Neural cell (in vitro differentiated cells): ENCODE data around the gene RRP1. TPM values are rescaled to one million over a fixed set of nuclear protein-coding genes. Genes with fewer than 3 reads are reported as not detected.

Experiments
- H2AFZ ChIP-seq: fragments of 200-600, 300-800 bp; sonication (generic), shearing (Covaris generic); 2 replicates; pipeline ENCODE4 v1.6.0; 2014; ENCODE audit warnings: low read depth, mild to moderate bottlenecking, antibody characterized with exemption, low read length, moderate library complexity
- H3F3A ChIP-seq: fragments of 200-600 bp; shearing (Covaris generic); 2 replicates; pipeline ENCODE4 v1.6.1; 2016; ENCODE audit warnings: mild to moderate bottlenecking, moderate library complexity, mixed read lengths, antibody characterized with exemption, low read length; ENCODE audit not compliant: insufficient read depth, poor library complexity, severe bottlenecking
- H3K27ac ChIP-seq: fragments of 200-600, 300-800 bp; sonication (generic), shearing (Covaris generic); 2 replicates; pipeline ENCODE4 v1.5.1; 2014; ENCODE audit warnings: mild to moderate bottlenecking, low read length, moderate library complexity
- H3K27me3 ChIP-seq: fragments of 300-800, 200-600 bp; sonication (generic), shearing (Covaris generic); 2 replicates; pipeline ENCODE4 v1.6.0; 2014; ENCODE audit warnings: mild to moderate bottlenecking, low read depth, low read length, moderate library complexity; ENCODE audit not compliant: insufficient read depth
- H3K36me3 ChIP-seq: fragments of 300-800, 200-600 bp; sonication (generic), shearing (Covaris generic); 2 replicates; pipeline ENCODE4 v1.5.1; 2014; ENCODE audit warnings: mild to moderate bottlenecking, antibody characterized with exemption, low read length, moderate library complexity; ENCODE audit not compliant: insufficient read depth
- H3K4me2 ChIP-seq: fragments of 300-800, 200-600 bp; sonication (generic), shearing (Covaris generic); 2 replicates; pipeline ENCODE4 v1.6.0; 2014; ENCODE audit warnings: mild to moderate bottlenecking, low read length
- H3K4me3 ChIP-seq: fragments of 300-800, 200-600 bp; sonication (generic), shearing (Covaris generic); 2 replicates; pipeline ENCODE4 v1.5.1; 2014; ENCODE audit warnings: mild to moderate bottlenecking, low read length, moderate library complexity
- H3K79me2 ChIP-seq: fragments of 200-600 bp; shearing (Covaris generic); replicated peaks from 2 replicates; pipeline ENCODE4 v1.6.0; 2014; ENCODE audit warnings: mild to moderate bottlenecking, low read length, moderate library complexity; ENCODE audit not compliant: insufficient read depth
- H3K9ac ChIP-seq: fragments of 300-800, 200-600 bp; sonication (generic), shearing (Covaris generic); 2 replicates; pipeline ENCODE4 v1.6.1; 2016; ENCODE audit warnings: mild to moderate bottlenecking, low read length, mixed read lengths
- H3K9me2 ChIP-seq: fragments of 200-600 bp; shearing (Covaris generic); 2 replicates; pipeline ENCODE4 v1.6.1; 2016; ENCODE audit warnings: mild to moderate bottlenecking, low read length, mixed read lengths; ENCODE audit not compliant: insufficient read depth
- H3K9me3 ChIP-seq: fragments of 200-600, 300-800 bp; sonication (generic), shearing (Covaris generic); 2 replicates; pipeline ENCODE4 v1.6.1; 2016; ENCODE audit warnings: mild to moderate bottlenecking, mixed run types, low read length, moderate library complexity, mixed read lengths
- H4K20me1 ChIP-seq: fragments of 200-600 bp; shearing (Covaris generic); 2 replicates; pipeline ENCODE4 v1.6.1; 2016; ENCODE audit warnings: mild to moderate bottlenecking, mixed run types; ENCODE audit not compliant: insufficient read depth
- EP300 ChIP-seq: fragments of 450-650 bp; conservative IDR thresholded peaks from 2 replicates; pipeline ENCODE4 v1.6.1; 2014; ENCODE audit warnings: antibody characterized with exemption, mild to moderate bottlenecking, moderate library complexity; ENCODE audit not compliant: poor library complexity, severe bottlenecking
- EZH2 ChIP-seq: fragments of 200-600, 300-800 bp; shearing (Covaris generic), sonication (generic); IDR thresholded peaks from 2 replicates; pipeline ENCODE4 v1.6.1; 2014; ENCODE audit warnings: antibody characterized with exemption, low read length, borderline replicate concordance, mild to moderate bottlenecking; ENCODE audit not compliant: insufficient read depth, poor library complexity, severe bottlenecking
- MXI1 ChIP-seq: fragments of 450-650 bp; conservative IDR thresholded peaks from 2 replicates; pipeline ENCODE4 v1.6.1; 2014; ENCODE audit warnings: antibody characterized with exemption, mild to moderate bottlenecking; ENCODE audit not compliant: poor library complexity, severe bottlenecking
- POLR2AphosphoS5 ChIP-seq: IDR thresholded peaks from 2 replicates; pipeline ENCODE4 v1.6.1; 2012
- RAD21 ChIP-seq: fragments of 450-650 bp; conservative IDR thresholded peaks from 2 replicates; pipeline ENCODE4 v1.6.1; 2014; ENCODE audit warnings: antibody characterized with exemption, mild to moderate bottlenecking, moderate library complexity
- SMC3 ChIP-seq: fragments of 450-650 bp; conservative IDR thresholded peaks from 2 replicates; pipeline ENCODE4 v1.6.1; 2014; ENCODE audit warnings: antibody characterized with exemption, mild to moderate bottlenecking, moderate library complexity; ENCODE audit not compliant: poor library complexity
- TAF1 ChIP-seq: IDR thresholded peaks from 2 replicates; pipeline ENCODE4 v1.6.1; 2012; ENCODE audit warnings: low read depth
- polyA plus RNA-seq: library from polyadenylated mRNA; depleted of rRNA; stranded (reverse); fragments of >200 nt; gene quantifications from 2 replicates; pipeline ENCODE4 v1.2.3, GENCODE V29; 2014
- TF ChIP-seq, protein P1 (sequence below): fragments of 450-650 bp; IDR thresholded peaks from 2 replicates; pipeline ENCODE4 v1.5.1; 2014; ENCODE audit warnings: antibody characterized with exemption, mild to moderate bottlenecking, moderate library complexity; ENCODE audit not compliant: poor library complexity, severe bottlenecking
- TF ChIP-seq, protein P2 (sequence below): IDR thresholded peaks from 2 replicates; pipeline ENCODE4 v1.6.1; 2012; ENCODE audit warnings: borderline replicate concordance

The RRP1 gene
- polyA plus RNA-seq, 1 donor from 2014 or later: 35.8 TPM

DNA sequence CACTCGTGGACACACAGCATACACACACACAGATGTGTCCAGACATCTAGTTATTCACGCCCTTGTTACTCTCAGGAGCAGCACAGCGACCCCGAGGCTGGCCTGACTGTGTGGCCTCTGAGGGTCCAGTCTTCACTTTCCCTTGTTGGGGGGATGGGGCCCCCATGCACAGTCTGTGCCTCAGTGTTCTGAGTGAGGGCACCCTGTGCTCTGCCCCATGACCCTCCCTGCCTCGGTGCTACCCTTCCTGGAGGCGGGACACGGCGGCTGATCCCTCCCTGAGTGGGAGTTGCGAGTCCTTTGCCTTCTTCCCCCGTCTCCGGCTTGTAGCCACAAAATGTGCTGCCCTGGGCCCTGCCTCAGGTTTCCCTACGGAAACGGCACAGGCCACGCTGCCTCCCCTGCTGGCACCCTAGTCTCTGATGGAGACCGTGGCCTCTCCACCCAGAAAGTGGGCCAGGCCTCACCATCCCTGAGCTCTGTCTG is 21.8 kb upstream of the RRP1 start:
- H3K9me2 ChIP-seq: no peaks in the 10 kb centered on the region

DNA sequence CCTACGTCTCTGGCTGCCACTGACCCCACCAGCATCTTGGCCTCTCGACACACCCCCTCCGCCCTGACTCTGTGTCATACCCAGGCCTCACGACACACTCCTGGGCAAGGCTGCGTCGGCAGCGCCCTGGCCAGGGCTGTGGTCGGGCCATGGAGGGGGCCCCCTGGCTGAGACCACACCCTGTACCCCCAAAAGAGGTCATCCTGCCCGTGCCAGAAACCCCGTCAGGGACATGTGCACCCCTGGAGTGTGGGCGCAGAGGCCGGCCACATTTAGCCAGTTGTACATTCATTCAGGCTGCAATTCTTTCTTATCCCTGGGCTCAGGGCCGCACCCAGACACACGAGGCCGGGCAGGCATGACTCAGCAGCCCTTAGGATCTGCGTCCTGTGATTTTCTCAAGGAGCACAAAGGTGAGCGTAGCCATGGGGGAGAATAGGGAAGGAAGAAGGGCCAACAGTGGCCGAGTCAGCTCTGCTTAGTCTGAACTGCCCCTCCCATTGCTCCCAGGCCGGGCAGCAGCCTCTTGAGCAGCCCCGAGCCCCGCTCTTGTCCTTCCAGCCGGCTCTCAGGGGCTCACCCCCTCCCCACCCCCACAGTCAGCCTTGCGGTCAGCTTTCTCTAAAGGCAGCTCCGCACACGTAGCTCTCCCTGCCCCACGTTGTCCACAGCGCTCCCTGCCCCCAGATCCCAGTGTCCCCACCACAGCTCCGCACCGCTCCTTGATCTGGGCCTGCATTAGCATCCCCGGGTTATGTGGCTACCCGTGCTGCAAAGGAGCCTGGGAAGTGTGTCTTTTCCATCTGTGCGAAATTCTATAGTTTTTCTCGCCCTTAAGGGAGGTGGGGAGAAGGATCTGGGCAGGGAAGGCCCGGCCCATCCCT is 21.2 kb upstream of the RRP1 start:
- Histone ChIP-seq H2AFZ (no peak overlapping the region), H3K27ac (no peak overlapping the region), H3K9me2 (no peaks in the 10 kb centered on the region), H3K4me3 (no peak overlapping the region), H4K20me1 (no peaks in the 10 kb centered on the region), H3K4me2 (no peak overlapping the region), H3K36me3 (no peaks in the 10 kb centered on the region), H3K9ac (no peak overlapping the region), H3K27me3 (no peaks in the 10 kb centered on the region), H3K79me2 (no peaks in the 10 kb centered on the region), H3K9me3 (no peaks in the 10 kb centered on the region), H3F3A (no peaks in the 10 kb centered on the region)
- TF ChIP-seq RAD21 (no peak), EZH2 (no peak), POLR2AphosphoS5 (no peak), TAF1 (no peak), MXI1 (no peak), EP300 (no peak)
- TF ChIP-seq, protein P1, sequence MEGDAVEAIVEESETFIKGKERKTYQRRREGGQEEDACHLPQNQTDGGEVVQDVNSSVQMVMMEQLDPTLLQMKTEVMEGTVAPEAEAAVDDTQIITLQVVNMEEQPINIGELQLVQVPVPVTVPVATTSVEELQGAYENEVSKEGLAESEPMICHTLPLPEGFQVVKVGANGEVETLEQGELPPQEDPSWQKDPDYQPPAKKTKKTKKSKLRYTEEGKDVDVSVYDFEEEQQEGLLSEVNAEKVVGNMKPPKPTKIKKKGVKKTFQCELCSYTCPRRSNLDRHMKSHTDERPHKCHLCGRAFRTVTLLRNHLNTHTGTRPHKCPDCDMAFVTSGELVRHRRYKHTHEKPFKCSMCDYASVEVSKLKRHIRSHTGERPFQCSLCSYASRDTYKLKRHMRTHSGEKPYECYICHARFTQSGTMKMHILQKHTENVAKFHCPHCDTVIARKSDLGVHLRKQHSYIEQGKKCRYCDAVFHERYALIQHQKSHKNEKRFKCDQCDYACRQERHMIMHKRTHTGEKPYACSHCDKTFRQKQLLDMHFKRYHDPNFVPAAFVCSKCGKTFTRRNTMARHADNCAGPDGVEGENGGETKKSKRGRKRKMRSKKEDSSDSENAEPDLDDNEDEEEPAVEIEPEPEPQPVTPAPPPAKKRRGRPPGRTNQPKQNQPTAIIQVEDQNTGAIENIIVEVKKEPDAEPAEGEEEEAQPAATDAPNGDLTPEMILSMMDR: no peak
- TF ChIP-seq, protein P2, sequence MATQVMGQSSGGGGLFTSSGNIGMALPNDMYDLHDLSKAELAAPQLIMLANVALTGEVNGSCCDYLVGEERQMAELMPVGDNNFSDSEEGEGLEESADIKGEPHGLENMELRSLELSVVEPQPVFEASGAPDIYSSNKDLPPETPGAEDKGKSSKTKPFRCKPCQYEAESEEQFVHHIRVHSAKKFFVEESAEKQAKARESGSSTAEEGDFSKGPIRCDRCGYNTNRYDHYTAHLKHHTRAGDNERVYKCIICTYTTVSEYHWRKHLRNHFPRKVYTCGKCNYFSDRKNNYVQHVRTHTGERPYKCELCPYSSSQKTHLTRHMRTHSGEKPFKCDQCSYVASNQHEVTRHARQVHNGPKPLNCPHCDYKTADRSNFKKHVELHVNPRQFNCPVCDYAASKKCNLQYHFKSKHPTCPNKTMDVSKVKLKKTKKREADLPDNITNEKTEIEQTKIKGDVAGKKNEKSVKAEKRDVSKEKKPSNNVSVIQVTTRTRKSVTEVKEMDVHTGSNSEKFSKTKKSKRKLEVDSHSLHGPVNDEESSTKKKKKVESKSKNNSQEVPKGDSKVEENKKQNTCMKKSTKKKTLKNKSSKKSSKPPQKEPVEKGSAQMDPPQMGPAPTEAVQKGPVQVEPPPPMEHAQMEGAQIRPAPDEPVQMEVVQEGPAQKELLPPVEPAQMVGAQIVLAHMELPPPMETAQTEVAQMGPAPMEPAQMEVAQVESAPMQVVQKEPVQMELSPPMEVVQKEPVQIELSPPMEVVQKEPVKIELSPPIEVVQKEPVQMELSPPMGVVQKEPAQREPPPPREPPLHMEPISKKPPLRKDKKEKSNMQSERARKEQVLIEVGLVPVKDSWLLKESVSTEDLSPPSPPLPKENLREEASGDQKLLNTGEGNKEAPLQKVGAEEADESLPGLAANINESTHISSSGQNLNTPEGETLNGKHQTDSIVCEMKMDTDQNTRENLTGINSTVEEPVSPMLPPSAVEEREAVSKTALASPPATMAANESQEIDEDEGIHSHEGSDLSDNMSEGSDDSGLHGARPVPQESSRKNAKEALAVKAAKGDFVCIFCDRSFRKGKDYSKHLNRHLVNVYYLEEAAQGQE: no peak

More for the DNA sequence above, 21.8 kb upstream of the RRP1 start:
- no peaks in the 10 kb centered on the region for H4K20me1 ChIP-seq
- H3K36me3 ChIP-seq: no peaks in the 10 kb centered on the region
- H3K79me2 ChIP-seq: no peaks in the 10 kb centered on the region
- no peak for TF ChIP-seq TAF1
- TF ChIP-seq EZH2: no peak
- TF ChIP-seq SMC3: no peak
- TF ChIP-seq, protein P2: no peak
- TF ChIP-seq, protein P1: no peak
- no peak for TF ChIP-seq RAD21
- TF ChIP-seq POLR2AphosphoS5: no peak
- no peak for TF ChIP-seq EP300
- no peak for TF ChIP-seq MXI1
- no peak overlapping the region for H3K4me2 ChIP-seq
- H3K27ac ChIP-seq: no peak overlapping the region
- H3F3A ChIP-seq: no peaks in the 10 kb centered on the region
- H3K4me3 ChIP-seq: no peak overlapping the region
- no peak overlapping the region for H3K9ac ChIP-seq
- no peaks in the 10 kb centered on the region for H3K9me3 ChIP-seq
- no peak overlapping the region for H2AFZ ChIP-seq
- H3K27me3 ChIP-seq: no peaks in the 10 kb centered on the region
